CD4-positive, alpha-beta T cell treated with Interleukin-1 beta for 1 hour (primary cell): ENCODE data around the gene PLXNB2.
A peak's percentile ranks its signal among the peaks of the same experiment; 100 is the strongest.
"Not testable (repeated sequence)": the region's sequence is repeated elsewhere in the genome, so short reads cannot be mapped to it uniquely, and the experiment has no call there.

Source experiments
- DNase-seq, 2 donors: peaks; one replicate each; pipeline ENCODE4 v3.0.0-alpha.2; 2020 to 2022

PLXNB2 gene

DNA sequence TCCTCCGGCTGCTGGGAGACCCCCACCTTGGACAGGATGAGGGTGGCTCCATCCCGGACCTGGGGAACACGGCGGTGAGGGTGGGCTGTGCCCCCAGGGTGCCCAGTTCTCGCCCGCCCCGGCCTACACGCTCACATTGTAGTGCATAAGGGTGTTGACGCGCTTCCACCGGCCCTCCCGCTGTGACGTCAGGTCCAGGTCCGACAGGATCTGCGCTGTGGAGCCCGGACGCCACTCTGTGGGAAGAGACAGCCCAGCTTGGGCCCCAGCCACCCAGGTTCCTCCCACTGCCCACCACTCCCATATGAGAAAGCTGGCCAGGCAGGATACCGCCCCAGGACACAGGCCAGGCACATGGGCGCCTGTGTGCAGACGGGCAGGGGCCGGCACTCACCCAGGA is 29.0 kb downstream of the PLXNB2 start:
- DNase-seq, result no peak

DNA sequence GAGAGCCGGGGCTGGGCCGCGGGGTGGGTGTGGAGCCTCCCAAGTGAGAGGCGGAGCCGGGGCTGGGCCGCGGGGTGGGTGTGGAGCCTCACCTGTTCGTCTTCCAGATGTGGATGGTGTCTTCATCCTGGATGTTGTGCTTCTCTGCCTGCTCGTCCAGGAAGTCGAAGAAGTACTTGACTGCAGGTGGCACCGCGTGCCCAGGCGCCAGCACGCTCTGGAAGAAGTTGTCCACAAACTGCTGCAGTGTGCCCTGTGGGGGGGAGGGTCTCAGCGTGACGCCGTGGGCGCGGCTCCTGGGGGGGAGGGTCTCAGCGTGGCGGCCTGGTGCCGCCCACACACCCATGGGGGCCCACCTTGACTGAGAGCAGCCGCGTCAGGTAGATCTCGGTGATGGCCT is 29.7 kb downstream of the PLXNB2 start:
- DNase-seq, result no peak

DNA sequence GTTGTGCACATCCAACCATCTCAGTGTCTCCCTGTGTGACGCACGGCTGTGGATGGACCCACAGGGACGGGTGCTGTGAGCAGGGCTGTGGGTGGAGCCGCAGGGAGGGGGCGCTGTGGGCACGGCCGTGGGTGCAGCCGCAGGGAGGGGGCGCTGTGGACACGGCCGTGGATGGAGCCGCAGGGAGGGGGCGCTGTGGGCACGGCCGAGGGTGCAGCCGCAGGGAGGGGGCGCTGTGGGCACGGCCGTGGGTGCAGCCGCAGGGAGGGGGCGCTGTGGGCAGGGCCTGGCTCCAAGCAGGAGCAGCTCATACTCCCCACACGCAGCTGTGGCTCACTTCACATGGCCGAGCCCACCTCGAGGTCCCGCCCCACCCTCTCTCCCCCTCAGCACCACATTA is 31.3 kb downstream of the PLXNB2 start:
- peak; percentile 57 to 65 for DNase-seq

DNA sequence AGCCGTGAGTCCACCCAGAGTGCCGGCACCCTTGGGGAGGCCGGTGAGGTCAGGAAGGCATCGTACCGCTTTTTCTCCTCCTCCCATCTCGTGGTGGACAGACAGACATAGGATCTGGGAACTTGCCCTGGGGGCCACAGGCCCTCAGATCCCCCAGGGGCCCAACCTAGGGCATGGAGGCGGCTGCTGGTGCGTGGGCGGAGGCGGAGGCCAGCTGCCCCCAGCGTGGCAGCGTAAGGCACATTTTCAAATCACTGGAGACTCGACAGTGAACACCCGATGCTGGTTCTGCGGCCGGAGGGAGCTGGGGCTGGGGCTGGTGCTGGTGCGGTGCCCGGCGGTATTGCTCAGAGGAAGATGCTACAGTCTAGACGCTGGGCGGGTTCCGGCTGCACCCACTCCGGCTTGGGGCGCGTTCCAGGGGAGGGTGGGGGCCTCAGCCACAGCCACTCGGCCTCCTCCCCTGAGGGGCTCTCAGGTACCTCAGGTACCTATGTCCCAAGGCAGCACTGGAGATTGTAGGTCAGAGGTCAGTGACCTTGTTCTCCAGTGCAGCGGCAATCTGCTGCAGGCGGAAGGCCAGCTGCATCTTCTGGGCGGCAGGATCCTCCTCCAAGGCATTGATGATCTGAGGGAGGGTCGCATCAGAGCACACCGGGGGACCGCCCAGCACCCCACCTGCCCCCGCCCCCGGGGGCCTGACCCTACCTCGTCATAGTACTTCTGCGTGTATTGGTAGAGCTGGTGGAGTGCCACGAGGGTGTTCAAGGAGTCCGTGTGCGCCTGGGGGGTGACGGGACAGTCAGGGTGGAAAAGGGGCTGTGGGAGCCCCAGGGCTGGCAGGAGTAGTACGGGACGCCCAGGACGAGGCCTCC is 32.0 kb downstream of the PLXNB2 start:
- DNase-seq, result no peak

DNA sequence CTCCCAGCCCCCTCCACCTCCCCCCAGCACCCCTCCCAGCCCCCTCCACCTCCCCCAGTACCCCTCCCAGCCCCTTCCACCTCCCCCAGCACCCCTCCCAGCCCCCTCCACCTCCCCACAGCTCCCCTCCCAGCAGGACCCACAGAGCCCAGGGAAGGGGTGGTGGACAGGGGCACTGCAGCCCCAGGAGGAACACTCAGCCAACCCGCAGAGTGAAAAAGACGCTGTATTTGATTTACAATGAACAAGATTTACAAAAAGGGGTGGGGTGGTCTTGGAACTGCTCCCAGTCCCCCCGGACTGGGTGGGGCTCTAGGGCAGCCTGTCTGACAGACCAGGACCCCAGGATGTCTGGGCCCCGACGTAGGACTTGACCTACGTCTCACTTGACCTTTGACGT is 32.7 kb downstream of the PLXNB2 start:
- DNase-seq, result no peak

DNA sequence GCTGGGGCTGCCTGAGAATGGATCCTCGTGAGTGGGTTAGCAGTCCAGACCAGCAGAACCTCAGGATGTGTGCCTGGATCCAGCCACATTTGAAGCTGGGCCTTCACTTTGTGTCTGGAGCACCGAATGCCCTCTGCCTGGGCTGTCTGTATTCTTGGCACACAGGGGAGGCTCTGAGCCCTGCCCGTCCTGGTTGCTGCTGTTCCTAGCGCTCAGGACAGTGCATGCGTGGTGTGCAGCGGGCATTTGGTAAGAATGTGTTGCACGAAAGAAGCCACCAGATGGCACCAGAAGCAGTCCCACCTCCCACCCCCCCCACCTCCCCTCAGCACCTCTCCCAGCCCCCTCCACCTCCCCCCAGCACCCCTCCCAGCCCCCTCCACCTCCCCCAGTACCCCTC is 33.1 kb downstream of the PLXNB2 start:
- peak; percentile 47 to 51 for DNase-seq

DNA sequence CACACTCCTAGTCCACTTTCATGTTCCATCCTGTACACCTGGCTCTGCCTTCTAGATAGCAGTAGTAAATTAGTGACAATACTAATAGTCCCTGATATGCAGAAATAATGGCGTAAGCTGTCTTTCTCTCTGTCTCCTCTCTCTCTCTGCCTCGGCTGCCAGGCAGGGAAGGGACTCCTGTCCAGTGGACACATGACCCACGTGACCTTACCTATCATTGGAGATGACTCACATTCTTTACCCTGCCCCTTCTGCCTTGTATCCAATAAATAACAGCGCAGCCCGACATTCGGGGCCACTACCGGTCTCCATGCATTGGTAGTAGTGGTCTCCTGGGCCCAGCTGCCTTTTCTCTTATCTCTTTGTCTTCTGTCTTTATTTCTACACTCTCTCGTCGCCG is 33.7 kb downstream of the PLXNB2 start:
- DNase-seq, result not testable (repeated sequence)

DNA sequence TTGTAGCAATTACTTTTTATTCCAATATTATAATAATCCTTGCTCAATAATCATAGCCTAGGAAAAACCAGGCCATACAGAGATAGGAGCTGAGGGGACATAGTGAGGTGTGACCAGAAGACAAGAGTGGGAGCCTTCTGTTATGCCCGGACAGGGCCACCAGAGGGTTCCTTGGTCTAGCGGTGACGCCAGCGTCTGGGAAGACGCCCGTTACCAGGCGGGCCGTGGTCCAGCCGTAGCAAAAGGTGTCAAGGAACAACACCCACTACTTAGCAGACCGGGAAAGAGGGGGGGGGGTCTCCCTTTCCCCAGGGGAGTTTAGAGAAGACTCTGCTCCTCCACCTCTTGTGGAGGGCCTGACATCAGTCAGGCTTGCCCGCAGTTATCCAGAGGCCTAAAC is 34.1 kb downstream of the PLXNB2 start:
- not testable (repeated sequence) for DNase-seq

DNA sequence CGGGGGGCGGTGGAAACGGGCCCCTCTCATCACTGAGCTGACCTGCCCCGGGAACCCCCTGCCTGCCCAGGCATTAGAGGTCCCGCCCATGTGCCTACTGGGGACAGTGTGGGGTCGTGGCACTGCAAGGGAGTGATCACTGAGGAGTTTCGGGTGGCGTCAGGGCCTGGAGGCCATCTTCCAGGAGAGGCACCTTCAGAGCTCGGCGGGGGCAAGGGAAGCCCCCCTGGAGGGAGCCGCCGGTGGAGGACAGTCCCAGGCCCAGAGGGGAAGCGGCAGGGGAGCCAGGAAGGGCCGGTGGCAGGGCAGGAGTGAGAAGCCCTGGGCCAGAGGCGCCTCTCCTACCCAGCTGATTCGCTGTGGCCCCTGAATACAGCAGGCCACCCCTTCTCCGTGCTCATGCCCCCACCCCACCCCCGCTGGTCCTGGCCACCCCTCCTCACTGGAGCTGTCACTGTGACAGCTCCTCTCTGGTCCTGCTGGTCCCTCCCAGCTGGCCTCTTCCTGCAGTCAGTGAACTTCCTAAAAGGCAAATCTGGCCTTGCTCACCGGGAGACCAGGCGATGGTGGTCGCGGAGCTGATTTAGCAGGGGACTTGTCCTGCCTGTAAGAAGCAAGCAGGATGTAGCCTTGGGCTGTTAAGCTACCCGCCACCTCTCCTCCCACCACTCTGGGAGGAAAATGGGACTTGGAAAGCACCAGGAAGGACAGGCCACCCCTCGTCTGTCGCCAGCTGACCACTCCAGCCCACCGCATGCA is 35.2 kb downstream of the PLXNB2 start:
- no peak for DNase-seq

DNA sequence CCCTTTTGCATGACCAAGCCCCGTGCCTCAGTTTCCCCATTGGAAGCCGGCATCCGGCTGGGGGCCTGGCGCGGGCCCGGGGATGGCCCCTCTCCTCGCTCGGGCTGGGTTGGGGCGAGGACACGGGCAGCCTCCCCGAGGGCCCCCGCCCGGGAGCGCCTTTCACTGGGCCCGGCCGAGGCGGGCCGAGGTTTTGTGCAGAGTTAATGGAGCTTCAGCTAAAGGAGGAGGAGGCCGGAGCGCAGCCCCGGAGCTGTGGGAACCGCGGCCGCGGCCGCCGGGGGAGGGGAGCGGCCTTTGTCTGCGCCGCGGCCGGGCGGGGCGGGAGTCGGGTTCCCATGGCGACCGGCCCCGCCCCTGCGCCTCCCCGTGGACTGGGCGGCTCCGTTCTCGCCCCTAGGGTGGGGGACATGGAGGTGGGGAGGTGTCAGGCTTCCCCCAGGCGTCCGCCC is 35.9 kb downstream of the PLXNB2 start:
- peak; percentile 68 to 72 for DNase-seq

DNA sequence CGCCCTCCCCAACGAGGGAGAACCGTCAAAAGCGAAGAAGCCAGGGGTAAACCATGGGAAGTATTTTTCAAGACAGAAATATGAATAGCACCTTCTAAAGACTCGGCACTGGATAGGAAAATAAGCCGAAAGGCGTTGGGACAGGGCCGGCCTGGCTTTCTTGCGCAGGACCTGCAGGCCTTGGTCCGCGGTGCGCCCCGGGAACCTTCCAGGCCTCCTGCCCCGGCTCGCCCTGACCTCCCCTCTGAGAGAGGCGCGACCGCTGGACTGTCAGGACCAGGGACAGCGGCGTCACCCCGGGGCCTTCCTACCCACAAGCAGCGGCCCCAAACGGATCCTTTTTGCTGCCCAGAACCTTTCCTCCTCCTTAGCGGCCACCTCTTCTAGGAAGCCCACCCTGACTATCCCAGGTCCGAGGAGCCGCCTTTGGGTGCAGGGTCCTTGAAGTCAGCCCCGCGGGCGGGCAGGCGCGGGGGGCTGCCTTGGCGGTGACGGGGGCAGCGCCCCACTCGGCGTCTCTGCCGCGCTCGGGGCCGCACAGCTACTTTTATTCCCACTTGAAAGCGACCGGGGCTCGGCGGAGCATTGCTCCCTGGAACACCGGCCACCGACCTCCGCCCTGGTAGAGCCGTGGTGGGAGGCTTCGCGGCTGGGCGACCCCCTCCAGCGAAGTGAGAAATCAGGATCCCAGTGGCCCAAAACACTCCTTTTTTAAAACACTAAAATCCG is 36.6 kb downstream of the PLXNB2 start:
- DNase-seq, result peak; percentile 63 to 73

DNA sequence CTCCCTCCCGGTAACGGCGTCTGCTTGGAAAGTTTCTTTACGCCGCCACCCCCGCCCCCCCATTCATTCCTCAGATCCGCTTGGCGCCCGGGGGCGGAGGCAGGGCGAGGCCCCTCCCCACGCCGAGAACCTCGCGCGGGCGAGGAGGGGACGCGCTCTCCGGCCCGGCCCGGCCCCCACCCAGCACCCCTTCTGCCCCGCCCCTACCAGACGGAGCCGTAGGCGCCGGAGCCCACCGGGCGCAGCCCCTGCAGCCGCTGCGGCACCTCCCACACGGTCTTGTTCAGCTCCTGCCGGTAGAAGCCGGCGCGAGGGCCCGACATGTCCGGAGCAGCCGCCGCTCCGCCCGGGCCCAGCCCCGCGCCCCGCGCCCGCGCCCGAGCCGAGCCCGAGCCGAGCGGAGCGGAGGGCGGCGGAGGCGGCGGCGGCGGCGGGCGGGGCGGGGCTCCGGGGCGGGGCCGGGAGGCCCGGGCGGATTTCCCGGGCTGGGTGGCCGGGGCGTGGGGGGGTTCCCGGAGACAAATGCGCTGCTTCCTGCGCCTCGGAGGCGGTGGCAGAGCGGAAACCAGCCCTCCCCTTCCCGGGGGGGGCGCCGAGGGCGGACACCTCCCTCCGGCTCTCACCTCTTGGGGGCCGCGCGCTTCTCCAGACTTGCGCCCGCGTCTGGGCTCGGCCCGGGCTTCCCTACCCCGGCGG is 37.3 kb downstream of the PLXNB2 start, which contains the start of gene MAPK11:
Gene MAPK11, minus strand, starts transcription at position 411 of the 696 bp plus-strand sequence. Its CDS starts 88 bp downstream, at position 323.
- peak; percentile 78 to 85 for DNase-seq

DNA sequence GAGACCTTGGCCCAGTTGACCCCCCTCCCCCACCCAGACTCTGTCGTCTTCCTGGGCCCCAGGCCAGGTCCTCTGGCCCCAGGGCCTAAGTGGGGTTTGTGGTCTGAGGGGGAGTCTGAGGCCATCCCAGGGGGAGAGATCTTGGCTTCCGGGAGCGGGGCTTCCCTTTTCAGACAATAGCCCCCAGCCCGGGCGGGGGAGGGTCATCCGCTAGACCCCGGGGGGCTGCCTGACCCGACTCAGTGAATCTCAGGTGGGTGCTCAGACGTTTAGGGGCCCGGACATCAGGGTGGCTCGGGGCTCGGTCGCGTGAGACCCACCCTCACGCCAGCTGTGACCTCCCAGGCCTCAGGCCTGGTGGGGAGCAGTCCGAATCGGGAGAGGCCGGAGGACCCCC is 37.9 kb downstream of the PLXNB2 start:
- DNase-seq, result no peak

DNA sequence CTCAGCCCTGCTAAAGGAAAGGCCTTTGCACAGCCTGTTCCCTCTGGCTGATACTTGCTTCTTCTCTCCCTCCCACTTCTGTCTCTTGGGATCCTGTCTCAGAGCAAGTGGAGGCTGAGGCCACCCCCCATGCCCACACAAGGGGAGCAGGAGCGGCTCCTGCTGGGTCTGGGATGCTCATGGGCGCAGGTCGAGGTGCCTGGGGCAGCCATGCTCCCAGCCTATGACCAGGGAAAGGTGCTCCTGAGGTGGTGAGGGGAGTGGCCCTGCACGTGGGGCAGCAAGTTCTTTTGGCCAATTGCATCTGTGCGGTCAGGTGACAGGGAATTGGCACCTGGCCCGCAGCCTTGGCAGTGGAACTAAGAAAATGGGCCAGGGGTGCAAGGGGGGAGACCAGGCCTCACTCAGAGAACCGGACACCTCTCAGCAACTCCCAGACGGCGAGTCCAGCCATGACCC is 38.8 kb downstream of the PLXNB2 start:
- DNase-seq, result no peak

DNA sequence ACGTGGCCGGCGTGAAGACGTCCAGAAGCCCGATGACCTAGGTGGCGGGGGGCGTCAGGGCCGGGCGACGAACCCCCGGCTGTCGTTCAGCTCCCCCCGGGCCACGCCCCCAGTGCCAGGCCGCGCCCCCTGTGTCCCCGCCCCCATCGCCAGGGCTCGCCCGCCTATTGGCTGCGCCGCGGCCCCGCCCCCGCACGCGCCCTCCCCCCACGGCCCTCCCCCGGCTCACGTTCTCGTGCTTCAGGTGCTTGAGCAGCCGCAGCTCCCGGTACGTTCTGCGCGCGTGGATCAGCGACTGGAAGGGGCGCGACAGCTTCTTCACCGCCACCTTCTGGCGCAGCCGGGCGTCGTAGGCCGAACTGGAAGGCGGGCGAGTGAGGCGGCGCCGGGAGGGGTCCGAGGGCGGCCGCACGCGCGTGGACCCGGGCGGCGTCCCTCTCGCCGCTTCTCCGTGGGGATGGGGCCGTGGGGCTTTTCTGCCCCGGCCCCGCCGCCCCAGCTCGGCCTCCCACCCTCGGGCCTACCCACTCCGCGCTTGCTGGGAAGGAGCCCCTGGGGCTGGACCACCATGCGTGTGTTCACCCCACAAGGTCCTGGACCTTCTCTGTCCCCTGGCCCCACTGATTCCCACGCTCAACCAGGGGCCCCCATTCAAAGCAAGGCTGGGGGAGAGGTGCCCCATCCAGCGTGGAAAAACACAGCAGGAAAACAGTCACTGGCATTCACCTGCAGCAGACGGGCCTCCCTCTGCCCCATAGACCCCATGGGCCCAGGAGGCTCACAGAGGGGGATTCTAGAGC is 39.7 kb downstream of the PLXNB2 start:
- DNase-seq, result peak; percentile 58 to 64

DNA sequence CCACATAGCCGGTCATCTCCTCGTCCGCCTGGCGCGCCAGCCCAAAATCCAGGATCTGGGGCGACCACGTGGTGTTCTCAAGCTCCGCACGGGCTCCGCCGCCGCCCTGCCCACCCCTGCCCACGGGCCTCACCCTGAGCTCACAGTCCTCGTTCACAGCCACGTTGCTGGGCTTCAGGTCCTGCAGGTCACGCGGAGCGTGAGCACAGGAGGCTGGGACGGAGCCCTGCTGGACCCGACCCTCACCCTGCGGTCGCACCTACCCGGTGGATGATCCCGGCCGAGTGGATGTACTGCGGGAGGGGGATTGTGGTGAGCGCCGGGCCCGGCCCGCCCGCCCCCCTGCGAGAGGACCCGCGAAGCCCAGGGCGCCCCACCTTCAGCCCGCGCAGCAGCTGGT is 40.5 kb downstream of the PLXNB2 start:
- no peak for DNase-seq

DNA sequence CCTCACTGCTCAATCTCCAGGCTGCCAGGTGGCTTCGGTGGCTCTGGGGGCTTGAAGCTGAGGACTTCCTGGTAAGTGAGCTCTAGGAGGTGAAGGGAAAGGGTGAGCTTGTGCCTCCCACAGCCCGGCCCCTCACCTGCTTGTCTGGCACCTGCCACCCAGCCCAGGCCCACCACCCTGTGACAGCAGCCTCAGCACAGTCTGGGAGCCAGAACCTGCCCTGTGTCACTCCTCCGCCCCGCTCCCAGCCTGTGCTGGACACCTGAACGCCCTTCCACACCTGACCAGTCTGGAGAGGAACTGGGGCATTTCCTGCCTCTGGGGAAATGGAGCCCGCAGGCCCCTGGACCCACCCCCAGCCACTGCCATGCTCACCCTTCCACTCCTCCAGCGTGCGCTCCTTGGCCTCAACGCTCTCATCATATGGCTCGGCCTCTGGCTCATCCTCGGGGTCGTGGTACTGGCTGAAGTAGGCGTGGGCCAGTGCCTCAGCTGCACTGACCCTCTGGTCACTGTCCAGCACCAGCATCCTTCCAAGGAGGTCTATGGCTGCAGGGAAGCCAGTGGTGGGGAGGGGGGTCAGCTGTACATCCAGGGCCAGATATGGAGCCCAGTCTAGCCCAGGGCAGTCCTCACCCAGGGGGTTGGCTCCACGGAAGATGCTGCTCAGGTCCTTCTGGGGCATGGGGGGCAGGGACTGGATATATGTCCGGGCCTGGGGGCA is 42.3 kb downstream of the PLXNB2 start:
- DNase-seq, result no peak

DNA sequence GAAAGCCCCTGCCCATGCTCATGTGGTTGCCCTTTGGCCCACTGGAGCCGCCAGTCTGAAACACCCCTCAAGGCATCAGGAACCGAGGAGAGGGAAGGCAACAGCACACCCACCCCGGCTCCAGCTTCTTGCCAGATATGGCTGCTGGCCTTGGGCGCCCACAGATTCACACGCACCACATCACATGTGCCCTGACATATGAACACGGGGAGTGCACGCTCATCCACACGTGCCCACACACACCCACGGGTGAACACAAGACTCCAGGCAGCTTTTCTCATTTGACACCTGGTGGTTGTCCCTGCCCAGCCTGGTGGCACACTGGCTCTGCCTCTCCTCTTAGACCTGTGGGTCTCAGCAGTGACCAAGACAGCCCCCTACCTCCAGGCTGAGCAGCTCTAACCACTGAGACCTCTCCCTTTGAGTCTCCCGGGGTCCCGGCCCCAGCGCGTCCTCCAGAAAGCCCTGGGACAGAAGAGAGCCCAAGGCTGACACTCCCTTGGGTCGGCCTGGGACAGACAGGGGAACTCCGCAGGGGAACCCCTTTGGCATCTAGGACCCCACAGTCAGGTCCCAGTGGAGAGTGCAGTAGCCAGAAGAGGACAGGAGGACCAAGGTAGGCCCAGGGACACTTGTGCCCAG is 43.2 kb downstream of the PLXNB2 start:
- DNase-seq, result no peak

DNA sequence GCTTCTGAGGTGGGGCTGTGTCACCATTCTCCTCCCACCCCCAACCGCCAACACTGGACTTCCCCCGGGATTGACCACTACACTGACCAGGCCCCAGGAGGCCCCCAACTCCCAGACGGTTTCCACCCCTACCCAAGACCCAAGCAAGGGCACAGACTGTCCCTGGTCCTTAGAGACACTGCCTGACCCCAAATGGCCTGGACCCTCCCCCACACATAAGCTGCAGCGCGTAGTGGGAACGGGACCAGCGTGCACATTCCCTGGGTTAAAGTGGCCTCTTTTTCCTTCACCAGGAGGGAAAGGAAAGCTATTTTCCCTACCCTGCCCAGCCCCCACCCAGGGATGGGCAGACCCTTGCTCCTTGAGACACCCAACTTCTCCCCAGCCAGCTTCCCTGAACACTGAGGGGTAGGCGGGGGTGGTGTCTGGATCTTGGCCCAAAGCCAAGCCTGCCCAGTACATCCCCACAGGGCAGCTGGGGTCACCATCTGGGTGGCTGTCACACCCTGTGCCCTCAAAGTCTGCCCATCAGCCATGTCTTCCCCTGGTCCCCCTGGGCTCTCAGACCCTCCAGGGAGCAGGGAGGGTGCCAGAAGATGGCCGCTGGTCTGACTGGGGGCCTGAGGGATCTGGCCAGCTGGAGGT is 44.4 kb downstream of the PLXNB2 start:
- no peak for DNase-seq

DNA sequence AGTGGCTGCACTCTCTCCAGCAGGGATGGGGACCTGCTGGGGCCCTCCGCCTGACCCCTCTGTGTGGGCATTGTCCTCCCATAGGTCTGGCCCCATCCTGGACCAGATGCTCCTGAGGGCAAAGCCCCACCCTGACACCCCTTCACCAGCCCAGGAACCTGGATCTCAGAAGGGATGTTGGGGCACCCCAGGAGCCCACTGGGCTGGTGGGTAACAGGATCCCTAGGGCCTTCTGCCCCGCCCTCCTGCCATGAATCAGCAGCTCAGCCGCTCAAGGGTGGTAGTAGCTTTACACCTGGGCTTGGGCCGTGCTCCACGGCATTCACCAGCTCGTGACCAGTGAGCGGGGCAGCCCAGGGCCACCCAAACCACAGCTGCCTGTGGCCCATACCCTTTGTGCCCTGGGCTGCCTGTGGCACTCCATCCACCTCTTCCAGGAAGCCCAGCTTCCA is 45.0 kb downstream of the PLXNB2 start:
- DNase-seq, result no peak
